BJ (cell line): Measurements from ENCODE around the gene RBM20. TPM values are rescaled to one million over a fixed set of nuclear protein-coding genes. Genes with fewer than 3 reads are reported as not detected.

Source experiments
- CTCF ChIA-PET: fragments of 350-600 bp; formaldehyde crosslinking; extraction: SDS; loops from one replicate; lab custom pipeline; 2021; ENCODE audit warnings: antibody characterized with exemption, inconsistent platforms; lab: Yijun Ruan, JAX
- POLR2A ChIA-PET: fragments of 300-600 bp; sonication (Branson Sonifier 250); formaldehyde crosslinking; extraction: SDS; loops from one replicate; lab custom pipeline; 2021; ENCODE audit warnings: antibody characterized with exemption; lab: Charles Lee
- DNase-seq: peaks from one replicate; pipeline ENCODE4 v3.0.0-alpha.2; 2011; ENCODE audit warnings: low read depth
- H3K27me3 ChIP-seq: 2 replicates; pipeline ENCODE4 v1.6.0; 2011; ENCODE audit warnings: low read length; ENCODE audit not compliant: control insufficient read depth, insufficient read depth
- H3K36me3 ChIP-seq: 2 replicates; pipeline ENCODE4 v1.5.1; 2011; ENCODE audit warnings: low read length; ENCODE audit not compliant: control insufficient read depth, insufficient read depth
- H3K4me3 ChIP-seq: 2 replicates; pipeline ENCODE4 v1.5.1; 2011; ENCODE audit warnings: low read depth, mild to moderate bottlenecking, control low read depth, low read length
- polyA plus RNA-seq: library from polyadenylated mRNA; depleted of rRNA; stranded (reverse); fragments of >200 nt; gene quantifications from 2 replicates; pipeline ENCODE4 v1.2.3, GENCODE V29; 2011
- TF ChIP-seq, protein P1 (sequence below): IDR thresholded peaks from 2 replicates; pipeline ENCODE4 v1.5.1; 2011; ENCODE audit warnings: low read depth, mild to moderate bottlenecking, control low read depth, inconsistent platforms, low read length, moderate library complexity; ENCODE audit not compliant: insufficient read depth

The RBM20 gene
- polyA plus RNA-seq, 1 experiment, result not detected

DNA sequence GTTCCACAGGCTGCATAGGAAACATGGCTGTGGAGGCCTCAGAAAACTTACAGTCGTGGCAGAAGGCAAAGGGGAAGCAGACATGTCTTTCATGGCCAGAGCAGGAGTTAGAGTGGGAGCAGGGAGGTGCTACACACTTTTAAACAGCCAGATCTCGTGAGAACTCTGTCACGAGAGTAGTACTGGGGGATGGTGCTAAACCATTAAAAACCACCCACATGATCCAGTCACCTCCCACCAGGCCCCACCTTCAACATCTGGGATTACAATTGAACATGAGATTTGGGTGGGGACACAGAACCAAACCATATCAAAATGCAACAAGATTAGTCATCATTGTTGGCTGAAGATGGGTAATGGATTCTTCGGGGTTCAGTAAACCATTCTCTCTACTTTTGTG lies 162.2 kb downstream of the RBM20 start:
- H3K36me3 ChIP-seq, result no peaks in the 10 kb centered on the region
- POLR2A ChIA-PET, result no interaction called here
- CTCF ChIA-PET, result no interaction called here
- TF ChIP-seq, protein P1, sequence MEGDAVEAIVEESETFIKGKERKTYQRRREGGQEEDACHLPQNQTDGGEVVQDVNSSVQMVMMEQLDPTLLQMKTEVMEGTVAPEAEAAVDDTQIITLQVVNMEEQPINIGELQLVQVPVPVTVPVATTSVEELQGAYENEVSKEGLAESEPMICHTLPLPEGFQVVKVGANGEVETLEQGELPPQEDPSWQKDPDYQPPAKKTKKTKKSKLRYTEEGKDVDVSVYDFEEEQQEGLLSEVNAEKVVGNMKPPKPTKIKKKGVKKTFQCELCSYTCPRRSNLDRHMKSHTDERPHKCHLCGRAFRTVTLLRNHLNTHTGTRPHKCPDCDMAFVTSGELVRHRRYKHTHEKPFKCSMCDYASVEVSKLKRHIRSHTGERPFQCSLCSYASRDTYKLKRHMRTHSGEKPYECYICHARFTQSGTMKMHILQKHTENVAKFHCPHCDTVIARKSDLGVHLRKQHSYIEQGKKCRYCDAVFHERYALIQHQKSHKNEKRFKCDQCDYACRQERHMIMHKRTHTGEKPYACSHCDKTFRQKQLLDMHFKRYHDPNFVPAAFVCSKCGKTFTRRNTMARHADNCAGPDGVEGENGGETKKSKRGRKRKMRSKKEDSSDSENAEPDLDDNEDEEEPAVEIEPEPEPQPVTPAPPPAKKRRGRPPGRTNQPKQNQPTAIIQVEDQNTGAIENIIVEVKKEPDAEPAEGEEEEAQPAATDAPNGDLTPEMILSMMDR, result no peak
- no peak overlapping the region for H3K4me3 ChIP-seq
- peaks cover 11% of the 10 kb centered on the region for H3K27me3 ChIP-seq
- DNase-seq, result no peak

GRCh38 chr10:110808123-110808522 lies 164.0 kb downstream of the RBM20 start:
- H3K4me3 ChIP-seq, result no peak overlapping the region
- no peaks in the 10 kb centered on the region for H3K36me3 ChIP-seq
- H3K27me3 ChIP-seq, result peaks cover 11% of the 10 kb centered on the region
- no peak for DNase-seq
- ChIA-PET POLR2A (no interaction called here), CTCF (no interaction called here)
- TF ChIP-seq, protein P1, result no peak

GRCh38 chr10:110808615-110809014 lies 164.5 kb downstream of the RBM20 start:
- Histone ChIP-seq H3K36me3 (no peaks in the 10 kb centered on the region), H3K4me3 (no peak overlapping the region), H3K27me3 (peaks cover 11% of the 10 kb centered on the region)
- CTCF ChIA-PET, result no interaction called here
- no peak for DNase-seq
- TF ChIP-seq, protein P1, result no peak
- POLR2A ChIA-PET, result no interaction called here

DNA sequence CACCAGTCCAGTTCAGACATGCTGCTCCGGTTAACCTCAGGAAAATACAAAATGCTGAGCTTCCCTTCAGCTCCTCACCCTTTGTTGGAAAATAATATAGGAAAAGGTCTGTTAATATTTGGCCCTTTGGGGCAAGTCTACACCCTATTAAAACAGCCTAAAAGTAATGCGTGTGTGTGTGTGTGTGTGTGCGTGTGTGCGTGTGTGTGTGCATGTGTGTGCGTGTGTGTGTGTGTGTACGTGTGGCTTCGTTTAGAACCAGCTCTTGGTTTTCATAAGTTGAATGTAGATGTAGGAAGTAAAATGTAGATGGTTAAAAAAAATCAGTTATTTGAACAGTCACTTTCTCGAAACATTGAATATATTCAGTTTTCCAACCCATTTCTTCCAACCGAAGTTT lies 166.5 kb downstream of the RBM20 start:
- H3K36me3 ChIP-seq, result no peaks in the 10 kb centered on the region
- ChIA-PET POLR2A (interaction anchor here (0.6 kb wide), 1 partner anchor 9 kb away, joined by 5 read pairs; no protein-coding TSS in a partner anchor), CTCF (no interaction called here)
- TF ChIP-seq, protein P1, result no peak
- no peak overlapping the region for H3K4me3 ChIP-seq
- H3K27me3 ChIP-seq, result peaks cover 11% of the 10 kb centered on the region
- DNase-seq, result no peak

DNA sequence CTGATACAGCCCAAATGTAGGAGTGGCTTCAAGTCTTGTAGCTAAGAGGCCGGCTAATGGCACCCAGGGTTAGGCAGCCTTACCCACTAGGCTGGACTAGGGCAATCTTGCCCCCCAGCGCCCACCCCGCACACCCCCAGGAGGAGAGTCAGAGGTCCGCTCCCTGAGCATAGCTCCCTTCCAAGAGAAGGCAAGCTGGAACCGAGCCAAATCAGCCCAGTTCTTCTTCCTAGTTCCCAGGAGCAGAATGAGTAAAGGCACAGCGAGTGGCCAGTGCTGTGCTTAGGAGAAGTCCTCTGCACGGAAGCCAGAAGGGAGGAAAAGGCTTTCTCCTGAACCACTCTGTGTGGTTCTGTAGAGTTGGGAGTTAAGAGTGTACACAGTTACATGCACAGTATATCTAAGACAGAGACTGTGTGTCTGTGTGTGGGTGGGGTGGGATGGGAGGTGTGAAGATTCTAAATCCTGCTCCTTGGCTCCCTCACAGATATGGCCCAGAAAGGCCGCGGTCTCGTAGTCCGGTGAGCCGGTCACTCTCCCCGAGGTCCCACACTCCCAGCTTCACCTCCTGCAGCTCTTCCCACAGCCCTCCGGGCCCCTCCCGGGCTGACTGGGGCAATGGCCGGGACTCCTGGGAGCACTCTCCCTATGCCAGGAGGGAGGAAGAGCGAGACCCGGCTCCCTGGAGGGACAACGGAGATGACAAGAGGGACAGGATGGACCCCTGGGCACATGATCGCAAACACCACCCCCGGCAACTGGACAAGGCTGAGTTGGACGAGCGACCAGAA lies 167.8 kb downstream of the RBM20 start:
- POLR2A ChIA-PET, result no interaction called here
- no peaks in the 10 kb centered on the region for H3K36me3 ChIP-seq
- peaks cover 11% of the 10 kb centered on the region for H3K27me3 ChIP-seq
- no peak for DNase-seq
- CTCF ChIA-PET, result no interaction called here
- no peak overlapping the region for H3K4me3 ChIP-seq
- TF ChIP-seq, protein P1, result no peak
